NCI-H2029 (cell line): ENCODE data around the gene NFIA.
"Not testable (repeated sequence)": the region's sequence is repeated elsewhere in the genome, so short reads cannot be mapped to it uniquely, and the experiment has no call there.

ENCODE experiments used
- DNase-seq: peaks from one replicate; lab custom pipeline; 2025; lab: John Stamatoyannopoulos, UW

Gene NFIA

GRCh38 chr1:61273167-61273705, 190.9 kb downstream of the NFIA start:
- DNase-seq: no peak

GRCh38 chr1:61273861-61274260, 191.5 kb downstream of the NFIA start:
- no peak for DNase-seq

GRCh38 chr1:61274939-61275338, 192.6 kb downstream of the NFIA start:
- no peak for DNase-seq

GRCh38 chr1:61276246-61276645, 193.9 kb downstream of the NFIA start:
- no peak for DNase-seq

GRCh38 chr1:61277121-61277690, 194.8 kb downstream of the NFIA start:
- DNase-seq: no peak

- DNase-seq: not testable (repeated sequence)
Observed at GRCh38 chr1:61278503-61278902, 196.1 kb downstream of the NFIA start.

GRCh38 chr1:61278966-61279365, 196.6 kb downstream of the NFIA start:
- no peak for DNase-seq

GRCh38 chr1:61279570-61279969, 197.2 kb downstream of the NFIA start:
- DNase-seq: no peak

- no peak for DNase-seq
Observed at GRCh38 chr1:61280452-61280851, 198.1 kb downstream of the NFIA start.

GRCh38 chr1:61282387-61282786, 200.0 kb downstream of the NFIA start:
- no peak for DNase-seq

GRCh38 chr1:61284248-61284854, 202.0 kb downstream of the NFIA start:
- no peak for DNase-seq

- peak; percentile 44 for DNase-seq
Observed at GRCh38 chr1:61284936-61285335, 202.6 kb downstream of the NFIA start.

- no peak for DNase-seq
Observed at GRCh38 chr1:61285371-61285885, 203.1 kb downstream of the NFIA start.

GRCh38 chr1:61287014-61287413, 204.7 kb downstream of the NFIA start:
- no peak for DNase-seq

- no peak for DNase-seq
Observed at GRCh38 chr1:61287734-61288133, 205.4 kb downstream of the NFIA start.

GRCh38 chr1:61289232-61290098, 207.1 kb downstream of the NFIA start:
- DNase-seq: no peak

- DNase-seq: no peak
Observed at GRCh38 chr1:61290525-61290924, 208.2 kb downstream of the NFIA start.

GRCh38 chr1:61293197-61293596, 210.8 kb downstream of the NFIA start:
- DNase-seq: no peak

- DNase-seq: no peak
Observed at GRCh38 chr1:61293986-61294504, 211.7 kb downstream of the NFIA start.

- DNase-seq: no peak
Observed at GRCh38 chr1:61294930-61295329, 212.6 kb downstream of the NFIA start.

GRCh38 chr1:61295818-61296537, 213.6 kb downstream of the NFIA start:
- DNase-seq: no peak

- DNase-seq: no peak
Observed at GRCh38 chr1:61297887-61298286, 215.5 kb downstream of the NFIA start.
